ENCODE results near the gene LBR. TPM values are rescaled to one million over a fixed set of nuclear protein-coding genes. Genes with fewer than 3 reads are reported as not detected.

LBR gene
- polyA plus RNA-seq, 1 donor (not counting 4 experiments of a cell fraction or from before 2014, with no cell fraction given) = 30.5 TPM

DNA sequence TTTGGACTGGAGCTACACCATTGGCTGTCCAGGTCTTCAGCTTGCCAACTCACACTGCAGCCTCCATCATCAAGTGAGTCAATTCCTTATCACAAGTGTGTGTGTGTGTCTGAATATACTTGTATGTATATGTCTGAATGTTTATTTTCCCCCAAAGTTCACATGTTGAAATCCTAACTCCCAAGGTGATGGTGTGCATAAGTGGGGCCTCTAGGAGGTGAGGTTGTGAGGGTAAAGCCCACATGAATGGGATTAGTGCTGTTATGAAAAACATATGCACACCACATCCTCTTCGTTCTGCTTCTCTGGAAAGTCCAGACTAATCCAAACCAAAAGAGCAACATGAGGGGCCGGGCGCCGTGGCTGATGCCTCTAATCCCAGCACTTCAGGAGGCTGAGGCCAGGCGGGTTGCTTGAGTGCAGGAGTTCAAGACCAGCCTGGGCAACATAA is 48.7 kb upstream of the LBR start:
- dilution Hi-C loops (cut with MboI; ENCODE audit: extremely low pct_ligation_motif_present, low sequenced_read_pairs) = no loop called here
- FAIRE-seq = no peak
- Histone ChIP-seq H4K20me1 (ENCODE audit: control insufficient read depth, extremely low read depth, insufficient read depth, low read length) (no peaks in the 10 kb centered on the region), H3K4me1 (ENCODE audit: control insufficient read depth, extremely low read depth, insufficient read depth, low read length) (peaks cover 7% of the 10 kb centered on the region), H3K36me3 (ENCODE audit: control insufficient read depth in 2 of 2, extremely low read depth in 1 of 2, insufficient read depth in 2 of 2, low read length in 2 of 2) (no peaks in the 10 kb centered on the region), H3K9me1 (ENCODE audit: control insufficient read depth, extremely low read depth, insufficient read depth, low read length) (no peaks in the 10 kb centered on the region), H3K27me3 (ENCODE audit: control insufficient read depth, extremely low read depth, insufficient read depth, low read length) (no peaks in the 10 kb centered on the region), H3K4me3 (ENCODE audit: control insufficient read depth in 2 of 3, extremely low read depth in 1 of 3, insufficient read depth in 2 of 3, low read depth in 1 of 3, low read length in 3 of 3) (no peak overlapping the region), H2AFZ (ENCODE audit: control insufficient read depth, low read length) (no peak overlapping the region), H3K27ac (ENCODE audit: control insufficient read depth, insufficient read depth, low read length) (no peak overlapping the region), H3K4me2 (ENCODE audit: control insufficient read depth, extremely low read depth, insufficient read depth, low read depth, low read length) (no peak overlapping the region), H3K9ac (ENCODE audit: control insufficient read depth, extremely low read depth, insufficient read depth, low read length) (no peak overlapping the region), H3K79me2 (ENCODE audit: control insufficient read depth, insufficient read depth, low read length) (no peaks in the 10 kb centered on the region), H3K9me3 (ENCODE audit: control insufficient read depth, low read depth, low read length) (no peaks in the 10 kb centered on the region)
- TF ChIP-seq, protein P1, sequence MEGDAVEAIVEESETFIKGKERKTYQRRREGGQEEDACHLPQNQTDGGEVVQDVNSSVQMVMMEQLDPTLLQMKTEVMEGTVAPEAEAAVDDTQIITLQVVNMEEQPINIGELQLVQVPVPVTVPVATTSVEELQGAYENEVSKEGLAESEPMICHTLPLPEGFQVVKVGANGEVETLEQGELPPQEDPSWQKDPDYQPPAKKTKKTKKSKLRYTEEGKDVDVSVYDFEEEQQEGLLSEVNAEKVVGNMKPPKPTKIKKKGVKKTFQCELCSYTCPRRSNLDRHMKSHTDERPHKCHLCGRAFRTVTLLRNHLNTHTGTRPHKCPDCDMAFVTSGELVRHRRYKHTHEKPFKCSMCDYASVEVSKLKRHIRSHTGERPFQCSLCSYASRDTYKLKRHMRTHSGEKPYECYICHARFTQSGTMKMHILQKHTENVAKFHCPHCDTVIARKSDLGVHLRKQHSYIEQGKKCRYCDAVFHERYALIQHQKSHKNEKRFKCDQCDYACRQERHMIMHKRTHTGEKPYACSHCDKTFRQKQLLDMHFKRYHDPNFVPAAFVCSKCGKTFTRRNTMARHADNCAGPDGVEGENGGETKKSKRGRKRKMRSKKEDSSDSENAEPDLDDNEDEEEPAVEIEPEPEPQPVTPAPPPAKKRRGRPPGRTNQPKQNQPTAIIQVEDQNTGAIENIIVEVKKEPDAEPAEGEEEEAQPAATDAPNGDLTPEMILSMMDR (optimal IDR thresholded peaks at IDR 0.05 in 1 of 3, IDR thresholded peaks at IDR 0.05 in 1 of 3, conservative IDR thresholded peaks at IDR 0.05 in 1 of 3; ENCODE audit: extremely low read depth in 1 of 3, insufficient read depth in 2 of 3, low read length in 3 of 3) = no peak
- TF ChIP-seq EZH2 (IDR thresholded peaks at IDR 0.05; ENCODE audit: low read length) = no peak
- DNase-seq (ENCODE audit: low read depth, low spot score) = no peak

DNA sequence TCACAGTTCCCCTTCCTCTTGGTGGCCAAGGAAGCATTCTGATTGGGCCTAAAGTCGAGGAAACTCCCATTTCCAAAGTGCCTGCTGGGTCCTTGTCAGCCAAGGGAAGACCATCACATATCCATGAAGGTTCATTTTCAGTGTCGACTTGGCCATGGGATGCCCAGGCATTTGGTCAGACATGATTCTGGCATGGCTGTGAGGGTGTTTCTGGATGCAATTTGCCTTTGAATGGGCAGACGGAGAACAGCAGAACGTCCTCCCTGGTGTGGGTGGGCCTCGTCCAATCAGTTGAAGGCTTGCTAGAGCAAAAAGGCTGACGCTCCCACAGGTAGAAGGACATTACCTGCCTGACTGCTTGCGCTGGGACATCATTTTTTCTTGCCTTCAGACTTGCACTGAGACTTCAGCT is 48.3 kb upstream of the LBR start:
- dilution Hi-C loops (cut with MboI; ENCODE audit: extremely low pct_ligation_motif_present, low sequenced_read_pairs) = no loop called here
- Histone ChIP-seq H2AFZ (ENCODE audit: control insufficient read depth, low read length) (no peak overlapping the region), H3K4me1 (ENCODE audit: control insufficient read depth, extremely low read depth, insufficient read depth, low read length) (peaks cover 7% of the 10 kb centered on the region), H3K9me1 (ENCODE audit: control insufficient read depth, extremely low read depth, insufficient read depth, low read length) (no peaks in the 10 kb centered on the region), H3K9me3 (ENCODE audit: control insufficient read depth, low read depth, low read length) (no peaks in the 10 kb centered on the region), H3K4me3 (ENCODE audit: control insufficient read depth in 2 of 3, extremely low read depth in 1 of 3, insufficient read depth in 2 of 3, low read depth in 1 of 3, low read length in 3 of 3) (no peak overlapping the region), H3K27me3 (ENCODE audit: control insufficient read depth, extremely low read depth, insufficient read depth, low read length) (no peaks in the 10 kb centered on the region), H3K79me2 (ENCODE audit: control insufficient read depth, insufficient read depth, low read length) (no peaks in the 10 kb centered on the region), H4K20me1 (ENCODE audit: control insufficient read depth, extremely low read depth, insufficient read depth, low read length) (no peaks in the 10 kb centered on the region), H3K4me2 (ENCODE audit: control insufficient read depth, extremely low read depth, insufficient read depth, low read depth, low read length) (no peak overlapping the region), H3K27ac (ENCODE audit: control insufficient read depth, insufficient read depth, low read length) (no peak overlapping the region), H3K36me3 (ENCODE audit: control insufficient read depth in 2 of 2, extremely low read depth in 1 of 2, insufficient read depth in 2 of 2, low read length in 2 of 2) (no peaks in the 10 kb centered on the region), H3K9ac (ENCODE audit: control insufficient read depth, extremely low read depth, insufficient read depth, low read length) (no peak overlapping the region)
- DNase-seq (ENCODE audit: low read depth, low spot score) (no peak), FAIRE-seq (no peak)
- TF ChIP-seq, protein P1 (optimal IDR thresholded peaks at IDR 0.05 in 1 of 3, IDR thresholded peaks at IDR 0.05 in 1 of 3, conservative IDR thresholded peaks at IDR 0.05 in 1 of 3; ENCODE audit: extremely low read depth in 1 of 3, insufficient read depth in 2 of 3, low read length in 3 of 3) = no peak
- no peak for TF ChIP-seq EZH2 (IDR thresholded peaks at IDR 0.05; ENCODE audit: low read length)
